CD4-positive, alpha-beta T cell treated with Interleukin-2 at 100 ng/mL for 4 hours (primary cell): ENCODE results near the gene UBE2N.

Experiments used
- DNase-seq: peaks from one replicate; pipeline ENCODE4 v3.0.0-alpha.2; 2020; ENCODE audit warnings: low spot score

UBE2N gene, protein sequence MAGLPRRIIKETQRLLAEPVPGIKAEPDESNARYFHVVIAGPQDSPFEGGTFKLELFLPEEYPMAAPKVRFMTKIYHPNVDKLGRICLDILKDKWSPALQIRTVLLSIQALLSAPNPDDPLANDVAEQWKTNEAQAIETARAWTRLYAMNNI

GRCh38 chr12:93441617-93442410 is at the start of gene UBE2N:
TSS of gene UBE2N (minus strand) at chr12:93441947. CDS start at chr12:93441884, 63 bp downstream.
- DNase-seq = peak; percentile 93

GRCh38 chr12:93484315-93484981 is 42.7 kb upstream of the UBE2N start:
- no peak for DNase-seq

DNA sequence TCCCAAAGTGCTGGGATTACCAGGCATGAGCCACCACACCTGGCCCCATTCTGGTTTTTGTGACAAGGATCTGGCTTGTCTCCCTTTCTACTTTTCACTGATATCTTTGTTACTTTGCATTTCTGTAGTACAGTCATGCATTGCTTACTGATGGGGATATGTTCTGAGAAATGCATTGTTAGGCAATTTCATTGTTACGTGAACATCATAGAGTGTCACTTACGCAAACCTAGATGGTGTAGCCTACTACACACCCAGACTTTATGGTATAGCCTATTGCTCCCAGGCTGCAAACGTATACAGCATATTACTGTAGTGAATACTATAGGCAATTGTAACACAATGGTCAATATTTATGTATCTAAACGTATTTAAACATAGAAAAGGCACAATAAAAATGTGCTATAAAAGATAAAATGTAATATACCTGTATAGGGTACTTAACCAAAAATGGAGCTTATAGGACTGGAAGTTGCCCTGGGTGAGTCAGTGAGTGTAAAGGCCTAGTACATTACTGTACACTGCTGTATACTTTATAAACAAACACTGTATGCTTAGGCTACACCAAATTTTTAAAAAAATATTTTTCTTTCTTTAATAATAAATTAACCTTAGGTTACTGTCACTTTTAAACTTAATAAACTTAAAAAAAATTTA is 41.5 kb upstream of the UBE2N start:
- no peak for DNase-seq

GRCh38 chr12:93482721-93483120 is 41.0 kb upstream of the UBE2N start:
- no peak for DNase-seq

- DNase-seq = no peak
Measured at GRCh38 chr12:93476555-93476954, 34.8 kb upstream of the UBE2N start.

DNA sequence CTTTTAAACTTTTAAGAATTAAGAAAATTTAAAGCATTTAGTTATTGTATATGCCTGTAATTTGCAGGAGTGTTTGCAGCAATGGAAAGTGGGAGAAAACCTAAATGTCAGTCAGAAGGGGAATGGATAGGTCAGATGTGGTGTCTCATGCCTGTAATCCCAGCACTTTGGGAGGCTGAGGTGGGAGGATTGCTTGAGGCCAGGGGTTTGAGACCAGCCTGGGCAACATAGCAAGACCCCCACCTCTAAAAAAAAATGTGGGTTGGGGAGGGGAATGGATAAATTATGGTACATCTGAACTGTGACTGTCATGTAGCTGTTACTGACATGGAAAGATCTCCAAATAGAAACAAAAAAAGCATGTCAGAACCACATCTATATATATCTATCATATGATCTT is 27.6 kb upstream of the UBE2N start:
- no peak for DNase-seq

- no peak for DNase-seq
Measured at GRCh38 chr12:93468008-93468371, 26.2 kb upstream of the UBE2N start.

DNA sequence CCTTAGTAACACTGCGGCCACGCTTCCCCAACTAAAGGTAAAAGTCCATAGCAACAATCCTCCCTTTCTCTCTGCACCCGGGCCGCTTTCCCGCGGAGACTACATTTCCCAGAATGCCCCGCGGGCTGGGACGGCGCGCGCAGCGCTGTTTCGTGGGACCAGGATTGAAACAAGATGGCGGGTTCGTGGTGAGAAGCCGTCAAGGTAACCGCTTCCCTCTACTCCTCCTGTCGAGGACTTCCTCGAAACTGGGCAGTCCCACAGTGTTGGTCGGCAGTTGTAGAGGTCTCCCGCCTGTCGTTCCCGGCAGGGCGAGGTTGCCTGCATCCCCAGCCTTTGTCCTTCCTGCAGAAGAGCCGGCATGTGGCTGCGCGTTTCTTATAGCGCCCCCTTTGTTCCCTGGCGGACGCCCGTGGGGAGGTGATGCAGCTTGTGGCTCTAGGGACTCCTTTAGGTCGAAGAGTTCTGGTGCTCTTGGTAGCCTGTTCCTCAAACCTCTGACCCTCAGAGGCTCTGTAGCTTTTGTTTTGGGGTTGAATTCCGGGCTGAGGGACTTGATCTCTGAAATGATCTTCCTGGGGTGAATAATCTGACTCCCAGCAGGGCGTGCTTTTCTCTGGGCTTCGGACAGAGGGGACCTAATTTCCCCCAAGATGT is 25.7 kb upstream of the UBE2N start, which contains the start of gene MRPL42:
TSS of gene MRPL42 (plus strand) at position 164 of the 657 bp plus-strand sequence. CDS start 1,772 bp downstream, outside the sequence.
- peak; percentile 95 for DNase-seq

- no peak for DNase-seq
Measured at GRCh38 chr12:93466625-93467350, 25.0 kb upstream of the UBE2N start.

- DNase-seq = no peak
Measured at GRCh38 chr12:93465841-93466240, 24.1 kb upstream of the UBE2N start.

DNA sequence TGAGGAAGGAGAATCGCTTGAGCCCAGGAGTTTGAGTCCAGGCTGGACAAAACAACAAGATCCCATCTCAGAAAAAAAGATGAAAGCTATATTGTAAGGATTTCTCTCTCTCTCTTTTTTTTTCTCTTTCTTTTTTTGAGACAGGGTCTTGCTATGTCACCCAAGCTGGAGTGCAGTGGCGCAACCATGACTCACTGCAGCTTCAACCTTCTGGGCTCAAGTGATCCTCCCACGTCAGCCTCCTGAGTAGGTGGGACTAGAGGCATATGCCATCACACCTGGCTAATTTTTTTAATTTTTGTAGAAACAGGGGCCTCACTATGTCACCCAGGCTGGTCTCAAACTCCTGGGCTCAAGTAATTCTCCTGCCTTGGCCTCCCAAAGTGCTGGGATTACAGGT is 19.8 kb upstream of the UBE2N start:
- no peak for DNase-seq

GRCh38 chr12:93460902-93461301 is 19.2 kb upstream of the UBE2N start:
- DNase-seq = no peak

DNA sequence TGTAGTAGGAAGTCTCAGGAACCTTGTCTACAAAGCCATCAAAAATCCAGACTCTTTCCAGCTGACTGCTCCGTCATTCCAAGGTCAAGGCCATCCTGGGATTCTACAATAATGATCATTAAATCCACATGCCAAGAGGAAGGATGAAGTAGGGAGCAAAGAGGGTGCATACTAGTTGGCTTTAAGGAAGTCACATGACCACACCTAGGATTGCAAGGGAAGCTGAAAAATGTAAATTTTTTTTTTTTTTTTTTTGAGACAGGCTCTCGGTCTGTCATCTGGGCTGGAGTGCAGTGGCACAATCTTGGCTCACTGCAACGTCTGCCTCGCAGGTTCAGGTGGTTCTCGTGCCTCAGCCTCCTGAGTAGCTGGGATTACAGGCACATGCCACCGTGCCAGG is 18.3 kb upstream of the UBE2N start:
- DNase-seq = no peak

DNA sequence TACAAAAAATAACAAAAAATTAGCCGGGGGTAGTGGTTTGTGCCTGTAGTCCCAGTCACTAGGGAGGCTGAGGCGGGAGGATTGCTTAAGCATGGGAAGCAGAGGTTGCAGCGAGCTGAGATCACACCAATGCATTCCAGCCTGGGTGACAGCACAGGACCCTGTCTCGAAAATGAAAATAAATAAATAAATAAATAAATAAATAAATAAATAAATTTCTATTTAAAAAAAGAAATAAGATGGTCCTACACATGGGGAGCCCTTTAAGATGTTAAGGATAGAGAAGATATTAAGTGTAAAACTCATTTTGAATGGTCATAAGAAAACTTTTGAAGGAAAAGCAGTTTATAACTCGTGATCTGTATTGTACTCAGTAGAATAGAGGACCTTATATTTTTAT is 17.4 kb upstream of the UBE2N start:
- DNase-seq = no peak

DNA sequence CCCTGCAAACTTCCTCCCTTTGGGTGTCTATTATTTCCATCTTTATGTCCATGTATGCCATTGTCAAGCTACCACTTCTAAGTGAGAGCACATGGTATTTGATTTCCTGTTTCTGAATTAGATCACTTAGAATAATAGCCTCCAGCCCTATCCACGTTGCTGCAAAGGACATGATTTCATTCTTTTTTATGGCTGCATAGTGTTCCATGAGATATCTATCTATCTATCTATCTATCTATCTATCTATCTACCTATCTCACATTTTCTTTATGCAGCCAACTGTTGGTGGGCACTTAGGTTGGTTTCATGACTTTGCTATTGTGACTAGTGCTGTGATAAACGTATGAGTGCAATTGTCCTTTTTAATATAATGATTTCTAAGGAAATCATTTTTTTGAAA is 14.3 kb upstream of the UBE2N start:
- DNase-seq = no peak

GRCh38 chr12:93453633-93454032 is 11.9 kb upstream of the UBE2N start:
- DNase-seq = no peak

DNA sequence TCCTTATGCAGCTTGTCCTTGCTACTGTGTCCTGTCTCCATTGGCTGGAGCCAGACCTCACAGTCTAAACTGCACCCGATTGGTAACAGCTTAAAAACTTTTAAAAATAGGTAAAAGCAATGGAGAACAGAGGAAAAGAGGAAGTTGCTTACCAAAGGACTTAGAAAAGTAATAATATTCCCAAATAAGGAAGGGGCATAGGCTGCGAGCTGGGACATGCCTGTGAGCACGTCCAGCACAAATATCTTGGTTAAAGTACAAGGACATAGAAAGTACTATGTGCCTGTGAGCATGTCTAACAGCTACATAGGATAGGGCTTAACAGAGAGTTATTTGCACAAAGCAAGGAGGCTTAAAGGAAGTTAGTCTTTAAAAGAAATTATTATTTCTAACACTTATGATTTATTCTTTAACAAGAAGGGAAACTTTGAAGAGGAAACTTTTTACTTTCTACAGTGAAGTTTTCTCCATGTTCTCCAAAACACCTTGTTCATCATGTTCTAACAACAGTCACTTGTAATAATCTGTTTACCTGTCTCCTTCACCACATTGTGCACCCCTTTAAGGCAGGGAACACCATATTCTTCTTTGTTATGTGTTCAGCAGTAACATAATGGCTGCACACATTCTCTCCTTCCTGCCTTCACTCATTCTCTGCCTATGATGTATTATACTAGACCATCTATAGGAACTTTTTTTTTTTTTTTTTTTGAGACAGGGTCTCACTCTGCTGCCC is 9.8 kb upstream of the UBE2N start:
- DNase-seq = no peak

DNA sequence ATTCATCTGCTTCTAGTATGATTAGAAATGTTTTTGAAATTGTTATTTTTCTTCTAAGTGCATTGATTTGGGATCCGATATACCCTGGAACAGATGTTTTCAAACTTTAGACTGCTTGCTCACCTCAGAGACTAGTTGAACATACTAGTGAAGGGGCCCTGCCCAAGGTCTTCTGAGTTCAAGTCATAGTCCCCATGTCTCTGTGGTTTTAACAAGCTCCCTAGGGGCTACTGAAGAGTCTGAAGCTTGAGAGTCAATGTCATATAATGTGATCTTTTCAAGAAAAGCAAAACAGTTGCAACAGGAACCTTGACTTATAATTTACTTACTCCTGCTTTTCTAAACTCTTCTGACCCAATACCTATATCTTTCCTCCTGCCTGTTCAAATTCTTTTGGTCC is 7.5 kb upstream of the UBE2N start:
- no peak for DNase-seq

- DNase-seq = no peak
Measured at GRCh38 chr12:93448796-93449195, 7.0 kb upstream of the UBE2N start.

- DNase-seq = peak; percentile 24
Measured at GRCh38 chr12:93447555-93448290, 6.0 kb upstream of the UBE2N start.
